A204.1 (cell line): ENCODE measurements around the gene TSNAXIP1.
"Not testable (repeated sequence)": the region's sequence is repeated elsewhere in the genome, so short reads cannot be mapped to it uniquely, and the experiment has no call there.

ENCODE experiments used
- FAIRE-seq: peaks from 2 replicates; lab custom pipeline; 2012; peaks lifted over from hg19 to GRCh38; lab: Jason Lieb, UNC

Gene TSNAXIP1

GRCh38 chr16:67862623-67863583, 56.2 kb downstream of the TSNAXIP1 start:
- FAIRE-seq = no peak

DNA sequence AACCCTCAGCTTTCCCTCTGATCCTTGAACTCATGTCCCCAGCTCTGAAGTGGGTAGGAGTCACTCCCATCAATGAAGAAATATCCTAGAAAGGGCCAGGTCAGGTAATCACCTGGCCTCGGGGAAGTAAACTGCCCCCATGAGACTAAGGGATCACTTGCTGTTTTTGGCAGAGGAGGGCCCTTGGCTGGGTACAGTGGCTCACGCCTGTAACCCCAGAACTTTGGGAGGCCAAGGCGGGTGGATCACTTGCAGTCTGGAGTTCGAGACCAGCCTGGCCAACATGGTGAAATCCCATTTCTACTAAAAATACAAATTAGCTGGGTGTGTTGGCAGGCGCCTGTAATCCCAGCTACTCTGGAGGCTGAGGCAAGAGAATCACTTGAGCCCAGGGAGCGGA, 57.4 kb downstream of the TSNAXIP1 start:
- not testable (repeated sequence) for FAIRE-seq

DNA sequence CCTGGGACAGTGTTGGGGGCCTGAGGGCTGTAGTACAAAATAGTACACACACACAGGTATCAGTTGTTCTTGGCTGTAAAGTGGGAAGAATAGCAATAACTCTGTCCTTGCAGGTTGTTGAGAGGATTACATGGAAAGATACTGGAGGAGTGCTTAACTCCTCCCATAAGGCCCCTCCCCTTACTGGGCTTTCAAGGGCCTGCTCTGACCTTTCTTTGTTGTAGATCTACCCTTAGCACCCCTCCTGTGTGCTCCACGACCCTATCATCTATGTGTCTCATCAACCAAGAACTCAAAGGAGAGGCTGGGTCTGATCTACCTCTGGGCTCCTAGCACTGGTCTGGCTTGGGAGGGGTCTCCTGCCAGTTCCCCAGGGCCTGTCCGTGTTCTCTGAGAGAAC, 57.9 kb downstream of the TSNAXIP1 start:
- FAIRE-seq = no peak

- no peak for FAIRE-seq
Measured at GRCh38 chr16:67865318-67865717, 58.6 kb downstream of the TSNAXIP1 start.

- no peak for FAIRE-seq
Measured at GRCh38 chr16:67868290-67868689, 61.6 kb downstream of the TSNAXIP1 start.

GRCh38 chr16:67869653-67870052, 63.0 kb downstream of the TSNAXIP1 start:
- FAIRE-seq = no peak

GRCh38 chr16:67871256-67871655, 64.6 kb downstream of the TSNAXIP1 start:
- FAIRE-seq = no peak

GRCh38 chr16:67872131-67872630, 65.5 kb downstream of the TSNAXIP1 start:
- FAIRE-seq = no peak

GRCh38 chr16:67872631-67873434, 66.1 kb downstream of the TSNAXIP1 start, which contains the start of gene EDC4:
TSS of gene EDC4 (plus strand) at chr16:67873052. CDS start at chr16:67873262, 210 bp downstream.
- FAIRE-seq = no peak

GRCh38 chr16:67873435-67874370, 67.0 kb downstream of the TSNAXIP1 start:
- FAIRE-seq = no peak

DNA sequence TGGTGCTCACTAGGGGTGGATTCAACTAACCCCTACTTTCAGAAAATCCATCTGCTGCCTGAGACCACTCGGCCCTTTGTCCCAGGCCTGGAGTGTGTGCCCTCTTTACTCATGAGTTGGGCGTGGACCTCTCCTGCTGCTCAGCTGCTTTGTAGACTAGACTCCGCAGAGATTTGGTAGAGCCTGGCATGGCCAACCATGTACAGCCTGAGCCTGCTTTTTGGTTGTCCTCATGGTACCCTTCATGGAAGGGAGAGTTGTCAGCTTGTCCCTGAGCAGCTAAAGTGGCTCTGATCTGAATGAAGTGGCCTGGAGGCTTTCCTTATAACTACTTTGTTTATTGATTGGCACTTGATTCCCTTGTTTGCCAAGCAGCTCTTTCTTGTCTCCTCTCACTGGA, 67.7 kb downstream of the TSNAXIP1 start:
- no peak for FAIRE-seq

DNA sequence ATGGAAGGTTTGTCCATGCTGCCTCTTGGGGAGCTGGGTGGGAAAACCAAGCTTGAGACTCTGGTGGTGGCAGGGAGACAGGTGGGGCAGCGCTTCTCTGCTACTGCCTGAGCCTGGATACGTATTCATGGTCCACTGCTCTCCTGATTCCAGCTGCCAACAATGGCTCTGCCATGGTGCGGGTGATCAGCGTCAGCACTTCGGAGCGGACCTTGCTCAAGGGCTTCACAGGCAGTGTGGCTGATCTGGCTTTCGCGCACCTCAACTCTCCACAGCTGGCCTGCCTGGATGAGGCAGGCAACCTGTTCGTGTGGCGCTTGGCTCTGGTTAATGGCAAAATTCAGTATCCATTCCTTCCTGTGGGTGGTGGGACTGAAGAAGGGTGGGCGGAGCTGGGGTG, 70.4 kb downstream of the TSNAXIP1 start:
- FAIRE-seq = no peak
